GM11168 (cell line): ENCODE results near the gene DIP2C.
"Not testable (repeated sequence)": the region's sequence is repeated elsewhere in the genome, so short reads cannot be mapped to it uniquely, and the experiment has no call there.

Experiments
- in situ Hi-C: fragments of 300-500 bp; cut with MboI; formaldehyde crosslinking; loops from one replicate; pipeline ENCODE4 v1.12.0; 2022; ENCODE audit warnings: low sequenced_read_pairs; ENCODE audit not compliant: unreplicated experiment

DIP2C gene

GRCh38 chr10:585502-585901 lies 104.0 kb downstream of the DIP2C start:
- in situ Hi-C loops, result no loop called here

DNA sequence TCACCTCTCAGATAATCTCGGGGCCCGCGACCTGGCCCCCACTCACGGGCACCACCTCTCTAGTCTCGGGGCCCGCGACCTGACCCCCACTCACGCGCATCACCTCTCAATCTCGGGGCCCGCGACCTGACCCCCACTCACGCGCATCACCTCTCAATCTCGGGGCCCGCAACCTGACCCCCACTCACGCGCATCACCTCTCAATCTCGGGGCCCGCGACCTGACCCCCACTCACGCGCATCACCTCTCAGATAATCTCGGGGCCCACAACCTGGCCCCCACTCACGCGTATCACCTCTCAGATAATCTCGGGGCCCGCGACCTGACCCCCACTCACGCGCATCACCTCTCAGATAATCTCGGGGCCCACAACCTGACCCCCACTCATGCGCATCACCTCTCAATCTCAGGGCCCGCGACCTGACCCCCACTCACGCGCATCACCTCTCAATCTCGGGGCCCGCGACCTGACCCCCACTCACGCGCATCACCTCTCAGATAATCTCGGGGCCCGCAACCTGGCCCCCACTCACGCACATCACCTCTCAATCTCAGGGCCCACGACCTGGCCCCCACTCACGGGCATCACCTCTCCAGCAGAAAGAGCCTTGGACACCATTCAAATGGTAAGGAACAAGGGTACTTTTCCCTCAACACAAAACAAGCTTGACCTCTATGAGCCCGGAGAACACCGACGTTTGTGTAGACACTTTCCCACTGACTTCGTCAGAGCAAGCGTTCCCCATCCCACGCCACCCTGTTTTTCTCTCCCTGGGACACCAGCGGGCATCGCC lies 104.8 kb downstream of the DIP2C start:
- in situ Hi-C loops, result not testable (repeated sequence)

- in situ Hi-C loops, result no loop called here
Measured at GRCh38 chr10:583433-583832, 106.0 kb downstream of the DIP2C start.

GRCh38 chr10:581776-582330 lies 107.6 kb downstream of the DIP2C start:
- in situ Hi-C loops, result no loop called here

DNA sequence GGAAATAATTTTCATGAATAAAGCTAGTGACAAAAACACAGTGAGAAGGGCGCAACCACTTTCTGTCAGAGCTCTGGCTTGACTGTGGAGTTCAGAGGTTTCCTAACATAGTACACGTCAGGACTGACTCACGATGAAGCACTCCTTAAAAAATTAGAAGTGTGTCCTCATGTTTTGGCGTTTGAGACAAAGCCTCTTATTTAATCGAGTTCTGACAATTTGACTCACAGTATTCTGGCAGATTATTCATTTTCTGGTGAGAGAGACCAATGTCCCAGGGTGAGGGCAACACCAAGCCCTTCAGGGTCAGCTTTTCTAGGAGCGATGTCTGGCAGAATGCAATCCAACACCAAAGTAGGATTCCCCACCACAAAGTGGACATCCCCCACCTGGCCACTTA lies 108.7 kb downstream of the DIP2C start:
- in situ Hi-C loops, result no loop called here

GRCh38 chr10:576130-576465 lies 113.4 kb downstream of the DIP2C start:
- in situ Hi-C loops, result no loop called here

DNA sequence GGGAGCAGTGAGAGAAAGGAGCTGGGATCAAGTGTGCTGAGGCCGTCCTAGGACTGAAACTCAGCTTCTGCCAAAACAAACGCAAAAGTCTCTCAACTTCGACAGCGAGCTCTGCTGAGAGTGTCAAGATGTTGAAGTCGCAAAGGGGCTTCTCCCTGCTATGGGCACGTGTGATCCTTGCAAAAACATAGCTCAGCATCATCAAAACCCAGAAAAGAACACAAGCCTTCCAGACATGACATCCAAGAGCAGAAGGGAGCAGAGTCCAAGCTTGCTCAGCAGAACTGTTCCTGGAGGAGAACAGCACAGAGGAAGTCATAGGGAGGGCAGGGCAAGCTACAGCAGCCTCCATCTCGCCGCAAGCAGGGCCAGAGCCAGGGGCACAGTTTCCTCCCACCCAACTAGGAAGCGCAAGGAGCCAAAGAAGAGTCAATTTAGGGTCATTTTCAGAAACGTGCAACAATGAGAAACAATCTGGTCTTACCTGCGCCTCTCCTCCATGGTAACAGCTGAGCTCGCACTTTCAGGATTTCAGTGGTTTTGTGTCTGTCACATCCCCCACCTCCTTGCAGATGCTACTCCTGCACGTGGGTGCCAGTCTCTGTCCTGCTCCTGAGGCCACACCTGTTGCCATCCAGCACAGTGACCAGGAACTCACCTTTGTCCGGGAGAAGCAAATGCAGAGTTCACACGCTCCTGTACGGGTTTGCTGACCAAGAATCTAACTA lies 113.9 kb downstream of the DIP2C start:
- in situ Hi-C loops, result no loop called here

- in situ Hi-C loops, result no loop called here
Measured at GRCh38 chr10:572696-573095, 116.8 kb downstream of the DIP2C start.

GRCh38 chr10:571688-572451 lies 117.6 kb downstream of the DIP2C start:
- in situ Hi-C loops, result no loop called here

- in situ Hi-C loops, result no loop called here
Measured at GRCh38 chr10:571166-571565, 118.3 kb downstream of the DIP2C start.

DNA sequence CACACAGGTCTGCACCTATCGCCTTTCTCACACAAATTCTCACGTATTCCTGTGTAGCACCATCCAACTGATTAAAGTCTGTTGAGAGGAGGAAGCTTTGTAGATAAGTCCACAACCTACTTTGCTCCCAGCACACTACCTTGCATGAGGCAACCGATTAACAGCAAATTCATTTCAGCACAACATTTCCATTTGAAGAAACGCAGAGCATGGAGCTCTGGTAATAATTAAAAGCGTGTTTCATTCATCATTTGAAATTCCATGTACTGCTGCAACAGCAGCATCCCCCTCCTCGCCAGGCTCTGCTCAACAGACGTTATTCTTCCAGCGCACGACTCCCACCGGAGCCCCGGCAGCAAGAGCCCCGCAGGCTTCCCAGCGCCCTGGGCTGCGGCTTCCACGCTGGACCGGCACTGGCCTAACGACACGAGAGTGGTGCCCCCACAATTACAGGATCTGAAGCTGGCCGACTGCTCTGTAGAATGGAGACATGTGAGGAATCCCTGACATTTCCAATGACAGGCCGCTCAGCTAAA lies 118.8 kb downstream of the DIP2C start:
- in situ Hi-C loops, result no loop called here

DNA sequence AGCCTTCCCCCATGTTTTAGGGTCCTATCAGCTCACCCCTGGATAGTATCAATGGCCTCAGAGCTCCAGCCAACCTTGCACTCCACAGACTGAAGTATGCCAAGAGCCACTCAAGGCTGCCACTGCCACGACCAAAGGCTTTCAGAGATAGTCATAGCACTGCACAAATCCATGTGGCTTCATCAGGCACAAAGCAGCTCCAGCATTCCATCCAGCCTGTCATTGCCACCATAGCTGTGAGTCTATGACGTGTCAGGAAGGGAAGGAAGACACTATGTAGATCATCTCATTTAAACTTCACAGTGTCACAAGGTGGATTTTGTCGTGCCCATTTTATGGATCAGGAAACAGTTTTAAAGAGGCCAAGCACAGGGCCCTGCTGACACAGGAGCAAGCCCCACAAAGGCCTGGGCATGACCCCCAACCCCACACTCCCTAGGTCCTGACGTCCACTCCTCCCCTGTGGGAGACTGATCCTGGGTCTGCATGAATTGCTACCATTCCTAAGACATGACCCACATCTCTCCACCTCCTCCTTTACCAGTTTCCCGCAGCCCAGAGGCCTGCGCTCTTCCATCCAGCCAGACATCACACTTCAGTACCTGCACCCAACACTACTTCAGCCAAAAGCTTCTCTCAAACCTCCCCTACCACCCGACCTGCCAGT lies 119.4 kb downstream of the DIP2C start:
- in situ Hi-C loops, result no loop called here

GRCh38 chr10:568848-569247 lies 120.6 kb downstream of the DIP2C start:
- in situ Hi-C loops, result no loop called here

DNA sequence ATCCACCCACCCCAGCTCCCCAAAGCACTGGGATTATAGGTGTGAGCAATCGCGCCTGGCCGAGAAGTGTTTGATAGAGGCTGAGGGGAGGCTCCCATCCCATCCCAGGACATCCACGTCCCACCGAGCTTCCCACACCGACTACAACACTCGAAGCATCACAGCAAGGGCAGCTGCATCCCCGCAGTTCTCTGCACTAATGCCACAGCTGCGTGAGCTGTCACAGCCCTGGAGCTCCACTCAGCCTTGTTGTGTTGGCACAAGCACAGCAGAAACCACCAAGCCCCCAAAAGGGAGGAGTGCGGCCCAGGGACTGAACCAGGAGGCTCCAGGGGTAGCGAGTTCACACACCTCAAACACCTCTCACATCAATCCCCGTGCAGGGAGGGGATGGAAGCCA lies 121.6 kb downstream of the DIP2C start:
- in situ Hi-C loops, result no loop called here

DNA sequence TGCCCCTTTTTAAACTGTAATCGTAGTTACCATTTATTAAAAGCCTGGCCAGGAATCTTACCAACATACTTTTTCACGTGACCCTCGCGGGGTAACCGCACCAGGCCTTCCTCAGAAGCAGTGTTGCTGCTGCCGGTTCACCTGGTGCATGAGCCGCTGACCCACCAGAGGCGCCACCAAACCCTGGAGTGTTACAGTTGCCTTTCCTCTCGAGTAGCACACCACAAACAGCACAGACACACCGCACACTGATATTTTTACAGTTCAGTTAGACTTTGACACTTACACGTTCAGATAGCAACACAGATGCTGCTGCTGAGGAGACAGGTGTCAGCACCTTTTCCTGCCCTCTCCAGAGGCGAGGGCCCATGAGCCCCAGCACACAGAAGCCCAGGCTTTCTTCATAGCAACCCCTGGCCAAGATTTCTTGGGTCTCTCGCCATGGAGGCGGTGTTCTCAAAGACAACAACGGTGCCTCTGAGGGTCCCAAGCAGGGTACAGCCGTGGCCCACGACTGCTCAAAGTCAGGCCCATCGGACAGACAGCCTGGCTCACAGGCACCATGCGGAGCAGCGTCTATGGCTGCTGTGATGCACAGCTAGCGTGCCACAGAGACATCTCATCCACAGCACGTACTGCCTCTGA lies 123.1 kb downstream of the DIP2C start:
- in situ Hi-C loops, result no loop called here

DNA sequence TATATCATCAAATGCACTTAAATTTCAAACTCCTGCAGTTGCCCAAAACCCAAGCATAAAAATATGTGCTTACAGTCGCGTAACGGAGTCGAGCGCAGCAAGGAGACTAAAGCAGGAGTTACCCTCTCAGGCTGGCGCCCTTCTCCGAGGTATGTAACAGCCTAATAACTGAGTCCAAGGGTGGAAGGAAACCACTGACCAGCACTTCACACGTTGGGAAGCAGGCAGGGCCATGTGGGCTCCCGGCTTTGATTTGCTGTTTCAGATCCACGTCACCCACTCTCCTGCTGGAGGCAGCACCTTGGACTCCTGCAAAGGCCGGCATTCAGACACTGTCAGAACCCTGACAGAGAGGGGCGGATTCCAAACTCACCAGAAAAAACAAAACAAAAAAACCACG lies 123.8 kb downstream of the DIP2C start:
- in situ Hi-C loops, result no loop called here

- in situ Hi-C loops, result no loop called here
Measured at GRCh38 chr10:565146-565545, 124.3 kb downstream of the DIP2C start.

DNA sequence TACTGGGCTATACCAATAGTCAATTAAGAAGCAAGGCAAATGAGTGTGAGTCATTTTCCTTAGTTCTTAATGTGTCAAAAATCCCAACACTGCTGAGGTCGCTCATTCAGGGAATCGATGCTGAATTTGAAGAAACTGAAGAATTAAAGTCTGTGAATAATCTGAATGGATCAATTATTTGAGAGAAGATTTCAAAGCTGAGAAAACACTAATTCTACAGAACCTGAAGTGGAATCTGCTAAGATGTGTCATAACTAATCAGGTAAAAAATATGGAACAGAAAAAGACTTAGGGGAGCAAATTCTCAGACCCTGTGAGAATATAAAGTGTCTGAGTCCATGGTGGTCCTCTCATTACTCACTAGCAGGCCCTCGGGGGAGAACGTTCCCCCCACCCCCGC lies 125.6 kb downstream of the DIP2C start:
- in situ Hi-C loops, result no loop called here

DNA sequence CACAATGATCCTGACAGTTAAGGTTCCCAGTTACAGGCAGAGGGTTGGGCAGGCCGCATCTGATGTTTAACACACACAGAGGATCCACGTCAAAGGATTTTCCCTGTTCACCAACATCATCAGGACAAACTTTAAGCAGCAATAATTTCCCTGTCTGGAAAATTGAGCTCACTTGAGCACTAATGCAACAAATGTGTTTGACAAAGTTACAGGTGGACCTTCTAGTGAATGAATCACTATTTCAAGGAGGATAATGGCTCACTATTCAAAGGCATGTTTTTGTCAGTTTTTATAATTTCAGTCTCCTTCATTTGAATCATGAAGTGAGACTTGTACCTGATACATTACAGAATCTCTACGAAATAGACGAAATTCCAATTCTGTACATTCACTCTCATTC lies 127.3 kb downstream of the DIP2C start:
- in situ Hi-C loops, result no loop called here

- in situ Hi-C loops, result no loop called here
Measured at GRCh38 chr10:561721-562120, 127.7 kb downstream of the DIP2C start.
